Panc1 (cell line): ENCODE measurements around the gene RXYLT1.

ENCODE experiments used
- POLR2AphosphoS5 ChIP-seq: IDR thresholded peaks from 2 replicates; pipeline ENCODE4 v1.6.1; 2012; ENCODE audit warnings: mild to moderate bottlenecking, low read depth, low read length, moderate library complexity
- TF ChIP-seq, protein P1 (sequence below): fragments of 450-650 bp; IDR thresholded peaks from 2 replicates; pipeline ENCODE4 v1.5.1; 2017; ENCODE audit warnings: mild to moderate bottlenecking
- TF ChIP-seq, protein P2 (sequence below), 2 experiments: IDR thresholded peaks; 2 replicates each; pipeline ENCODE4 v1.6.1; 2011 to 2012; ENCODE audit warnings: low read depth in 2 of 2, control low read depth in 1 of 2, low read length in 1 of 2, mild to moderate bottlenecking in 1 of 2, moderate library complexity in 1 of 2; ENCODE audit not compliant: insufficient read depth in 1 of 2

DNA sequence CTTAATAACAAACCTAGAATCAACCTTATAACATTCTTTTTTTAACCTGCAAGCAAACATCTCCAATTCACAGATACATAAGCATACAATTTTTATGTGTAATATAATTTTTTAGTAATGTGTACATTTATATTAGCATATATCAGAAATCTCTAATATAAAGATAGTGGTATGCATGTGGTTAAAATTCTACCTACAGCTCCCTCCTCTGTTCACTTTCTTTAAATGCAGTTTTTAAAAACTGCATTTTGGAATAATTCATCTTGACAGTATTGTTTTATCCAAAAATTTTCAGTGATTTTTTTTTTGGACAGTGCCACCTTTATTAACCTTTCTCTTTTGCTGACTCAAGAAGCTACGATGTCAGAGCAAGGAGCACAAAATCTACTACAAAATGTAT, 13.2 kb upstream of the RXYLT1 start:
- TF ChIP-seq, protein P1, sequence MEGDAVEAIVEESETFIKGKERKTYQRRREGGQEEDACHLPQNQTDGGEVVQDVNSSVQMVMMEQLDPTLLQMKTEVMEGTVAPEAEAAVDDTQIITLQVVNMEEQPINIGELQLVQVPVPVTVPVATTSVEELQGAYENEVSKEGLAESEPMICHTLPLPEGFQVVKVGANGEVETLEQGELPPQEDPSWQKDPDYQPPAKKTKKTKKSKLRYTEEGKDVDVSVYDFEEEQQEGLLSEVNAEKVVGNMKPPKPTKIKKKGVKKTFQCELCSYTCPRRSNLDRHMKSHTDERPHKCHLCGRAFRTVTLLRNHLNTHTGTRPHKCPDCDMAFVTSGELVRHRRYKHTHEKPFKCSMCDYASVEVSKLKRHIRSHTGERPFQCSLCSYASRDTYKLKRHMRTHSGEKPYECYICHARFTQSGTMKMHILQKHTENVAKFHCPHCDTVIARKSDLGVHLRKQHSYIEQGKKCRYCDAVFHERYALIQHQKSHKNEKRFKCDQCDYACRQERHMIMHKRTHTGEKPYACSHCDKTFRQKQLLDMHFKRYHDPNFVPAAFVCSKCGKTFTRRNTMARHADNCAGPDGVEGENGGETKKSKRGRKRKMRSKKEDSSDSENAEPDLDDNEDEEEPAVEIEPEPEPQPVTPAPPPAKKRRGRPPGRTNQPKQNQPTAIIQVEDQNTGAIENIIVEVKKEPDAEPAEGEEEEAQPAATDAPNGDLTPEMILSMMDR, result no peak; the same call in 1 of the 2 replicates
- no peak for TF ChIP-seq POLR2AphosphoS5
- TF ChIP-seq, protein P2, sequence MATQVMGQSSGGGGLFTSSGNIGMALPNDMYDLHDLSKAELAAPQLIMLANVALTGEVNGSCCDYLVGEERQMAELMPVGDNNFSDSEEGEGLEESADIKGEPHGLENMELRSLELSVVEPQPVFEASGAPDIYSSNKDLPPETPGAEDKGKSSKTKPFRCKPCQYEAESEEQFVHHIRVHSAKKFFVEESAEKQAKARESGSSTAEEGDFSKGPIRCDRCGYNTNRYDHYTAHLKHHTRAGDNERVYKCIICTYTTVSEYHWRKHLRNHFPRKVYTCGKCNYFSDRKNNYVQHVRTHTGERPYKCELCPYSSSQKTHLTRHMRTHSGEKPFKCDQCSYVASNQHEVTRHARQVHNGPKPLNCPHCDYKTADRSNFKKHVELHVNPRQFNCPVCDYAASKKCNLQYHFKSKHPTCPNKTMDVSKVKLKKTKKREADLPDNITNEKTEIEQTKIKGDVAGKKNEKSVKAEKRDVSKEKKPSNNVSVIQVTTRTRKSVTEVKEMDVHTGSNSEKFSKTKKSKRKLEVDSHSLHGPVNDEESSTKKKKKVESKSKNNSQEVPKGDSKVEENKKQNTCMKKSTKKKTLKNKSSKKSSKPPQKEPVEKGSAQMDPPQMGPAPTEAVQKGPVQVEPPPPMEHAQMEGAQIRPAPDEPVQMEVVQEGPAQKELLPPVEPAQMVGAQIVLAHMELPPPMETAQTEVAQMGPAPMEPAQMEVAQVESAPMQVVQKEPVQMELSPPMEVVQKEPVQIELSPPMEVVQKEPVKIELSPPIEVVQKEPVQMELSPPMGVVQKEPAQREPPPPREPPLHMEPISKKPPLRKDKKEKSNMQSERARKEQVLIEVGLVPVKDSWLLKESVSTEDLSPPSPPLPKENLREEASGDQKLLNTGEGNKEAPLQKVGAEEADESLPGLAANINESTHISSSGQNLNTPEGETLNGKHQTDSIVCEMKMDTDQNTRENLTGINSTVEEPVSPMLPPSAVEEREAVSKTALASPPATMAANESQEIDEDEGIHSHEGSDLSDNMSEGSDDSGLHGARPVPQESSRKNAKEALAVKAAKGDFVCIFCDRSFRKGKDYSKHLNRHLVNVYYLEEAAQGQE (IDR thresholded peaks at IDR 0.05; ENCODE audit: insufficient read depth in 1 of 2, low read depth in 2 of 2, low read length in 1 of 2), result no peak
